AML-193 (cell line): ENCODE measurements around the gene ACMSD.
"Not testable (repeated sequence)": the region's sequence is repeated elsewhere in the genome, so short reads cannot be mapped to it uniquely, and the experiment has no call there.

Experiments
- DNase-seq, 2 experiments: peaks; one replicate each; lab custom pipeline; 2025; lab: John Stamatoyannopoulos, UW

Gene ACMSD

GRCh38 chr2:134907441-134908116 lies 69.2 kb downstream of the ACMSD start:
- not testable (repeated sequence) for DNase-seq

- no peak for DNase-seq
Measured at GRCh38 chr2:134910763-134911399, 72.5 kb downstream of the ACMSD start.

- no peak for DNase-seq
Measured at GRCh38 chr2:134911400-134911785, 73.0 kb downstream of the ACMSD start.

GRCh38 chr2:134912361-134912760 lies 73.9 kb downstream of the ACMSD start:
- DNase-seq: no peak

GRCh38 chr2:134917360-134917865 lies 79.0 kb downstream of the ACMSD start:
- DNase-seq: no peak

GRCh38 chr2:134917888-134918525 lies 79.6 kb downstream of the ACMSD start:
- peak; percentile 98 to 99 for DNase-seq

- peak; percentile 98 to 99 for DNase-seq
Measured at GRCh38 chr2:134918526-134919340, 80.3 kb downstream of the ACMSD start, which contains the start of gene CCNT2. Gene CCNT2 (plus strand): TSS chr2:134918822. CDS start chr2:134918855, 33 bp downstream.

GRCh38 chr2:134919341-134920210 lies 81.2 kb downstream of the ACMSD start:
- DNase-seq: peak in 1 of 2 experiments; percentile 15

GRCh38 chr2:134924912-134925311 lies 86.5 kb downstream of the ACMSD start:
- DNase-seq: no peak

GRCh38 chr2:134926231-134926931 lies 88.0 kb downstream of the ACMSD start:
- DNase-seq: no peak

GRCh38 chr2:134927195-134927594 lies 88.8 kb downstream of the ACMSD start:
- no peak for DNase-seq

GRCh38 chr2:134932864-134933526 lies 94.6 kb downstream of the ACMSD start:
- DNase-seq: no peak

GRCh38 chr2:134933732-134934131 lies 95.3 kb downstream of the ACMSD start:
- no peak for DNase-seq

GRCh38 chr2:134934150-134934549 lies 95.7 kb downstream of the ACMSD start:
- DNase-seq: no peak

- DNase-seq: no peak
Measured at GRCh38 chr2:134934641-134935040, 96.2 kb downstream of the ACMSD start.

GRCh38 chr2:134936691-134937090 lies 98.3 kb downstream of the ACMSD start:
- DNase-seq: no peak

GRCh38 chr2:134943540-134943939 lies 105.1 kb downstream of the ACMSD start:
- DNase-seq: peak; percentile 46 to 52

GRCh38 chr2:134944975-134945374 lies 106.6 kb downstream of the ACMSD start:
- DNase-seq: no peak

- no peak for DNase-seq
Measured at GRCh38 chr2:134946073-134946472, 107.7 kb downstream of the ACMSD start.
